A204.1 (cell line): ENCODE results near the gene PARD6A.

Experiments
- FAIRE-seq: peaks from 2 replicates; lab custom pipeline; 2012; peaks lifted over from hg19 to GRCh38; lab: Jason Lieb, UNC

Gene PARD6A

DNA sequence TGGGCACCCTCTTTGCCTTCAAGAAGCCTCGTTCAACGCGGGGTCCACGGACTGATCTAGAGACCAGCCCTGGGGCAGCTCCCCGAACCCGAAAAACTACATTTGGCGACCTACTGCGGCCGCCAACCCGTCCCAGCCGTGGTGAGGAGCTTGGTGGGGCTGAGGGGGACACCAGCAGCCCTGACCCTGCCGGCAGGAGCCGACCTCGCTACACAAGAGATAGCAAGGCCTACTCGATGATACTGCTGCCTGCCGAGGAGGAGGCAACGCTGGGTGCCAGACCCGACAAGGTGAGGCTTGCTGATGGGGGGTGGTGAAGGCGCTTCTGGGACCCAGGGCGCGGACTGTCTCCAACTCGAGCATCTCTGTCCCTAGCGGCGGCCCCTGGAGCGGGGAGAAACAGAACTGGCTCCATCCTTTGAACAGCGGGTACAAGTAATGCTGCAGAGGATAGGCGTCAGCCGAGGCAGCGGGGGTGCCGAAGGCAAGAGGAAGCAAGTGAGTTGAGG, 6.3 kb upstream of the PARD6A start:
- no peak for FAIRE-seq

GRCh38 chr16:67655363-67655762, 5.4 kb upstream of the PARD6A start:
- FAIRE-seq, result no peak

DNA sequence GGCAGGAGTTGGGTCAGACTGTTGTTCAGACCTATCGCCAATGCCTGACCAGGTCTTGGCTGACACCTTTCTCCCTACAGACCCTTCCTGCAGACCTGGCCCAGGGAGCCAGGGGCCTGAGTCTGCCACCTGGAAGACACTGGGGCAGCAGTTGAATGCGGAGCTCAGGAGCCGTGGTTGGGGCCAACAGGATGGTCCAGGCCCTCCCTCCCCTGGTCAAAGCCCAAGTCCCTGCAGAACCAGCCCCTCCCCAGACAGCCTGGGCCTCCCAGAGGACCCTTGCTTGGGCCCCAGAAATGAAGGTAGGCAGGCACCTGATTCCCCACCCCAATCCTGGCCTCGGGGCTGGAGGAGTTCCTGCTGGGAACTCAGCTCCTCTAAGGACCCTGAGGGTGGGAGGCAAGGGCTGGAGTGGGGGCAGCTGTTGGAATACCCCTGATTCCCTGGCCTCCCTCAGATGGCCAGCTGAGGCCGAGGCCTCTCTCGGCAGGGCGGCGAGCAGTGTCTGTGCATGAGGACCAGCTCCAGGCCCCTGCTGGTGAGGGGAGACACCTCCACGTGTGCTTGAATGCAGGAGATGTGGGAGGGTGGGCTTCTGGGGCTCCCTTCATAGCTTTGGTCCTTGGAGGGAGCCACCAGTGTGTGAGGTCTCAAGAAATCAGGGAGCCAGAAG, 4.3 kb upstream of the PARD6A start:
- FAIRE-seq, result no peak

DNA sequence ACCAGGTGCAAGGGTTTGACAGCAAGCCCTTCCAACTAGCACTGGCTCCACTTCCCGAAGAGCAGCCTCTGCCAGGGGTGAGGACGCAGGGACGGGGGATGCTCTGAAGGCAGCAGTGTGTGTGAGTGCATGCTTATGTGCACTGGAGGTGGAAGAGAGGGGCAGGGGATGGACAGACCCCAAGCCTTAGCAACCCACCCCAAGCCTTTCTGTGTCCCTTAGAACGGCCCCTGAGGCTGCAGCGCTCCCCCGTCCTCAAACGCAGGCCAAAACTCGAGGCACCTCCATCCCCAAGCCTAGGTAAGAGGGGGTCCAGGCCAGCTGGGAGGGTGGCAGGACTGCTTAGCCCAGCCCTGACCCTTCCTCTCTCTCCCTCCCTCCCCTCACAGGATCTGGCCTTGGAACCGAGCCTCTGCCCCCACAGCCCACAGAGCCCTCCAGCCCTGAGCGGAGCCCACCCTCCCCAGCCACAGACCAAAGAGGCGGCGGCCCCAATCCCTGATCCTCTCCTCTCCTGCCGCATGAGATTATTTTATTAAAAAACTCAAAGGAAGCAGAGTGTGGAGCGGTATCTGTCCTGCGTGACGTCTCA, 3.6 kb upstream of the PARD6A start:
- no peak for FAIRE-seq

GRCh38 chr16:67657751-67658518, 2.8 kb upstream of the PARD6A start:
- no peak for FAIRE-seq

DNA sequence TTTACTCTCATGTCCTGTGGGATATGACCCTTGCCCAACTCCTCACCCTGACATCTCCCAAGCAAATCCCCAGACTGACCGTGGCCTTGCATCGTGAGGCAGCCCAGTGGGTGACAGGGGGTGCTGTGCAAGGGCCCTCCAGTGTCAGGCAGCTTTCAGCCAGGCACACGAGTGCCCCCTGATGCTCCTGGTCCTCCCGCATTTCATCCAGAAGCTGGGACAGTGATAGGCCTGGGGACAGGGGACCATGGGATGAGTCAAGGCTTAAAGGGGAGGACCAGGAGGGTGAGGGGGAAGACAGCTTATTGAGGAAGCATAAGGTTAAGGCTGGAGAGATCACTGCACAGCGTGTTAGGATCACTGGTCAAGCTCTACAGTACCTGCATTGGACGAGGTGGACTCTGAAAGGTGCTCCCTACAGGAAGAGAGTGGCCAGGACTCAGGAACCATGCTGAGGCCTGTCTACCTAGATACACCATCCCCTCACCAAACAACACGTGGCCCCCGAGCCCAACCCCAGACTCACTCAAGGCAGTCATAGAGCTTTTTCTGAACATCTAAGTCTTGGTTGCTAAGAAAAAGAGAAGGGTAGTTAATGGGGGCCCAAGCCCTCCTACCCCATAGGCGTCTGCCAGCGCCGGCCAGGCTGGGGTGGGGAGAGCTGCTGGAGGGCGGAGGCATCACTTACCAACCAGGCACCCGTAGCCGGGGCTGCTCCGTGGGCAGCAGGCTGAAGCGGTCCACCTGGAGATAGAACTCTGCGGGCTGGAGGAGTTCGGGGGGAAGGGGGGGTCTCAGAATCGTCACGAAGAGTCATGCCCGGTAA, 1.7 kb upstream of the PARD6A start:
- FAIRE-seq, result no peak

DNA sequence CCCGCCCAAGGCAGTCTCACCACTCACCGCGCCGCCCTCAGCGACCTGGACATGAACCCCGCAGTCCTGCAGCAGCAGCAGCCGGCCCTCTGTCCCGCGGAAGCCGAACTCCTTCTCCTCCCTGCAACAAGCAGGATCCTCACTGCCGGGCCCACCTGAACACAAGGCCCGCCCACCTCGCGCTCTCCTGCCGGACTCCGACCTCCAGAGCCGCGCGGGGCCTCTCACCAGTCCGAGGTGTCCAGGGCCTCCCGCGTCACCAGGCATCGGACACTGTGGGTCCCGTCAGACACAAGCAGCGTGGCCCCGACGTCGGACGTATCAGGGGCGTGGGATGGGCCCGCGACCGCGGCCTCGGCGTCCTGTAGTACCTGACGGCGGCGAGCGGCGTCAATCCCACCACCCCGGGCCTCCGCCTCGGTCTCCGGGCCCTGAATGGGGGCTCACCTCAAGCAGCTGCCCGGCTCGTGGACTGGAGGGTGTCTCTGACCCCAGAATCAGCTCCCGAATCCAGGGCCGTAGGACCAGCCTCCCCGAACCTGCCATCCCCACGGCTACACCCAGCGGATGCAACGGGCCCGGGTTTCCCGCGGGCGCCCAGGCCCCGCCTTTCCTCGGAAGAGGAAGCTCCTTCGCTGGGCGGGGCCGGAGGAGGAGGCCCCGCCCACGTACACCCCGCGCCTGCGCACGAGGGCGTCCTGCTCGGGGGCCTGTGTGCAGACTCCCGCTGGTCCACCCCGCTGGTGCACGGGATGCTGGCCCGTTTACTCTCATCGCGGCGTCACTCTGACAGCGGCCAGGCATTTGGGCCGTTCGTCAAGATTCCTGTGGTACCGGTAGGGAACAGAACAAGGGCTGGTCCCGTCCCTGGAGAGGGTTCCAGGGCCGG, 841 bp upstream of the PARD6A start, which contains the start of gene ACD:
Gene ACD (minus strand): TSS at position 586 of the 889 bp plus-strand sequence. CDS start 40 bp downstream, at position 546.
- no peak for FAIRE-seq

DNA sequence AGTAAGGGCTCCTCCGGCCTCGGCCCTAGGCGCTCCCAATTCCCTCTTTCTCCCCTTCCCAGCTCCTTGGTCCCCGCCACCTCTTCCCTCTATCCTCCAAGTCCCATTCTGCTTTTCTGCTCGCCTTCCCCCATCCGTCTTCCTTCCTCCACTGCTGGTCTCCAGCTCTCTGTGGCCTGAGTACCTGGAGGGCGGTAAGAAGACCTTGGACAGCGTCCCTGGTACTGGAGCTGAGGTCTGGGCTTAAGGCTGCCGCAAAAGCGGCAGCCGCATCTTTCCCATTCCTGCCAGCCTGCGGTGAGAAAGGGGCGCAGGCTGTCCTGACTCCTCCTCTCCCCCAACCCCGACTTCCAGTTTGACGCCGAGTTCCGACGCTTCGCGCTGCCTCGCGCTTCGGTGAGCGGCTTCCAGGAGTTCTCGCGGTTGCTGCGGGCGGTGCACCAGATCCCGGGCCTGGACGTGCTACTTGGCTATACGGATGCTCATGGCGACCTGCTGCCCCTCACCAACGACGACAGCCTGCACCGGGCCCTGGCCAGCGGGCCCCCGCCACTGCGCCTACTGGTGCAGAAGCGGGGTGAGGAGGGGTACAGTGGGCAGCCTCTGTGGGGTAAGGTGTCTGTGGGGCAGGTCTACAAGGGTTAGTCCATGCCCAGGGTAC, 471 bp downstream of the PARD6A start:
- FAIRE-seq, result no peak

GRCh38 chr16:67661886-67662652, 1.3 kb downstream of the PARD6A start:
- no peak for FAIRE-seq

DNA sequence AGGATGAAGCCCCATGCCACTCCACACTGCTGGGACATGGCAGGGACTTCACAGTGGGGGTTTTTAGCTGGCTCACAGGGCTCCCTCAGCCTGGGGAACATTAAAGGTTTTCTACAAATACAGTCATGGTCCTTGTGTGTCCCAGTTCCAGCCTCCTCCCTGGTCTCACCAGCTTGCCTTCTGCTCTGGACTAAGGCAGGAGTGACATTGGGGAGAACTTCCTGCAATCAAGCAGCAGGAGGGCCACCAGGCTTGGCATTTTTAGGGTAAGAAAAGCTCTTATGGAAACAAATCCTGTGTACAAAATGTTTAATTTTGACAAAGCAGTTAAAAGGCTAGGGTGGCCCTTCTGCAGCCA, 1.9 kb downstream of the PARD6A start:
- no peak for FAIRE-seq

DNA sequence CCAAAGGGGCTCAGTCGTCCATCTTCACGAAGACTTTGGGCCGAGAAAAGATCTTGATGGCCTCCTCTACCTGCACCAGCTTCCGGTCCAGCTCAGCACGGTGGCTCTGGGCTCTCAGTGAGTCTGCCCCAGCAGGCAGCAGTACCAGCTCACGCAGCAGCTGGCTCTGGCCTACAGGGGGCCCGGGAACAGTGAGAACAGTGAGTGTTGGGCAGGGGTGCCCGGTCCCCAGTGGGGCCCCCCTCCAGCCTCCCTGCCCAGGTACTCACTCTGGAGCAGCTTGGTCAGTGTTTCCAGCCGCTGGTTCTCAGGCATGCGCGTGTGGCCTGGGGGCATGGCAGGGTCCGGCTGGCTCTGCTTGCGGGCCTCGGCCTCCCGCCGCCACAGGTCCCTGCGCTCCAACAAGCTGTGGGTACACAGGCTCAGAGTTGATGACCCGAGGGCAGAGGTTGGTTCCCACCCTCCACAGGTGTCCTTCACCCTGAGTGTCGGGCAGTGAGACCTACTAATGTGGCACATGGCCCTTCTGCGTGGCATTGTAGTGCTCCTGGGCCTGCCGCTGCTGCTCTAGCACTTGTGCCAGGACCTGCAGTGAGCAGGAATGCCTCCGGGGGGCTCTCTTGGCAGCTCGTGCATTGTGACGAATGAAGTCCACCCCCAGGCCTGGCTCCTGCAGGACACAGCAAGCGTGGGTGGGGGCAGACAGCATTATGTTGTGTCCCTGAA, 2.6 kb downstream of the PARD6A start:
- FAIRE-seq, result no peak

DNA sequence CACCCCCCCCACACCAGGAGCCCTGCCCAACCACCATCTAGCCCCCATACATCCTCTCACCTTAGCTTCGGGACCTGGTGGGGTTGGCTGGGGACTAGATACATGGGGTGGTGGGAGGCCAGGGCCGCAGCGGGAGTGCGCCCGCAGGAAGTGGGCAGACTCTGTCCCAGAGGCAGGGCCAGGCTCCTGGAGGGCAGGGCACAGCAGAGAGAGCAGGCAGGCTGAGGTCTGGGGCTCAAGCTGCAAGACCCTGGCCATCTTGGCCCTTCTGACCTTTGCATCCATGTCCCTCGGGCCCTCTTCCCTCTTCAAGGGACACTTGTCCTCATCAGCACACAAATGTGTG, 3.1 kb downstream of the PARD6A start:
- no peak for FAIRE-seq

GRCh38 chr16:67664258-67664657, 3.5 kb downstream of the PARD6A start:
- no peak for FAIRE-seq

DNA sequence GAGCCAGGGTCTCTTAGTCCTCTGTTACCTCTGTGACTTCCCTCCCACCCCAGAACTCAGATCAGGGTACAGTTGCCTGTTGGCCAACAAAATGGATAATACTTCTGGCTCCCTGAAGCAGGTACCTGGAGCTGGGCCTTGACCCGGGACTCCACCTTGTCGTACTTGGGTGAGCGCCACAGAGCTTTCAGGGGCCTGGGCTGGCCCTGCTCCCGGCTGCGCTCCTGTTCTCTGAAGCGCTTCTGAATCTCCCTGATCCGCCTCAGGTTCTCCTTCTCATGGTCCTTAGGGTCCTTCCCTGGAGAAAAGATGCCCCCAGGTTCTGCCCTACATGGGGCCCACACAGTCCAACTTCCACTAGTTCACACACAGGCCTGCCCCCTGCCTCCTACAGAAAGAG, 4.1 kb downstream of the PARD6A start:
- FAIRE-seq, result no peak

- no peak for FAIRE-seq
These were observed 4.8 kb downstream of the PARD6A start for GRCh38 chr16:67665598-67665997.

GRCh38 chr16:67666032-67666551, 5.3 kb downstream of the PARD6A start:
- no peak for FAIRE-seq

GRCh38 chr16:67666559-67667452, 6.0 kb downstream of the PARD6A start, which contains the start of the genes C16orf86 and ENKD1:
C16orf86 (plus strand) TSS chr16:67666814; CDS start chr16:67666971, 157 bp downstream.
ENKD1 (minus strand) TSS chr16:67666750; CDS start chr16:67666442, 308 bp downstream.
- no peak for FAIRE-seq

DNA sequence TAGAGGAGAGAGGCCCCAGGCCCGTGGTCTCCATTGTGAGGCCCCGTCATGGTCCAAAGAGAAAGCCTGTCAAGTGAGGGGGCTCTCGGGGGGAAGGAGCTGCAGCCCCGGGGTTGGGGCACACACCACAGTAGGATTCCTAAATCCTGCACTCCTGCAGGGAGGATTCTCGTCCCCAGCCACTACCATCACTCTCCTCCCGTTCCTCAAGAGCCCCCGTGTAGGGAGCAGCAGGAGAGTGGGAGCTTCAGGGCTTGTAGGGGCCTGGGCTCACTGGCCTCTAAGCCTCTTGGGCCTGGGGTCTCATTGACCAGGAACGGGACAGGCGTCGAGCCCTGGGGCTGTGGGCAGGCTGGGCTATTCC, 6.7 kb downstream of the PARD6A start:
- no peak for FAIRE-seq
